GM12892 (cell line): ENCODE data around the gene SLC9A9.
"Not testable (repeated sequence)": the region's sequence is repeated elsewhere in the genome, so short reads cannot be mapped to it uniquely, and the experiment has no call there.

Experiments used
- POLR2A ChIP-seq: IDR thresholded peaks from 2 replicates; pipeline ENCODE4 v1.6.1; 2011; ENCODE audit warnings: low read depth, low read length, control low read depth
- POLR2AphosphoS5 ChIP-seq: IDR thresholded peaks from 2 replicates; pipeline ENCODE4 v1.6.1; 2011; ENCODE audit warnings: low read depth, low read length, control low read depth
- TAF1 ChIP-seq: IDR thresholded peaks from 2 replicates; pipeline ENCODE4 v1.6.1; 2011; ENCODE audit warnings: low read depth, mild to moderate bottlenecking, control low read depth, low read length, borderline replicate concordance

GRCh38 chr3:143279567-143279966 lies 568.7 kb downstream of the SLC9A9 start:
- TF ChIP-seq POLR2A, POLR2AphosphoS5, TAF1: not testable (repeated sequence)
